HepG2 (cell line): Measurements from ENCODE around the gene SPHK1. TPM values are rescaled to one million over a fixed set of nuclear protein-coding genes. Genes with fewer than 3 reads are reported as not detected.
A peak's percentile ranks its signal among the peaks of the same experiment; 100 is the strongest.

Experiments used
- ATF1 ChIP-seq: IDR thresholded peaks from 2 replicates; pipeline ENCODE4 v1.6.1; 2016; ENCODE audit warnings: mild to moderate bottlenecking, control low read depth
- BCL6 ChIP-seq: IDR thresholded peaks from 2 replicates; pipeline ENCODE4 v1.6.1; 2016; ENCODE audit warnings: missing genetic modification reagents, missing compliant biosample characterization
- GABPB1 ChIP-seq: IDR thresholded peaks from 2 replicates; pipeline ENCODE4 v1.6.1; 2016; ENCODE audit warnings: mild to moderate bottlenecking, missing genetic modification reagents, moderate library complexity, missing compliant biosample characterization
- JUN ChIP-seq: sonication (generic); formaldehyde crosslinking; IDR thresholded peaks from 2 replicates; pipeline ENCODE4 v1.4.0; 2020; ENCODE audit warnings: mild to moderate bottlenecking, missing genetic modification reagents
- MTF2 ChIP-seq: sonication (generic); formaldehyde crosslinking; IDR thresholded peaks from 2 replicates; pipeline ENCODE4 v1.5.0; 2020; ENCODE audit warnings: missing genetic modification reagents, borderline replicate concordance
- RARG ChIP-seq: sonication (generic); formaldehyde crosslinking; IDR thresholded peaks from 2 replicates; pipeline ENCODE4 v1.4.0; 2020; ENCODE audit warnings: low read depth, mild to moderate bottlenecking, missing genetic modification reagents
- RBM39 ChIP-seq: fragments of 200-400 bp; formaldehyde crosslinking; IDR thresholded peaks from one replicate; pipeline ENCODE4 v1.6.1; 2018; ENCODE audit warnings: antibody characterized with exemption, mild to moderate bottlenecking, low read depth, low read length; ENCODE audit not compliant: poor library complexity, severe bottlenecking
- RXRB ChIP-seq: IDR thresholded peaks from 2 replicates; pipeline ENCODE4 v1.6.1; 2016; ENCODE audit warnings: borderline replicate concordance, missing genetic modification reagents, missing compliant biosample characterization
- SATB2 ChIP-seq: sonication (generic); formaldehyde crosslinking; IDR thresholded peaks from 2 replicates; pipeline ENCODE4 v1.5.0; 2020; ENCODE audit warnings: missing genetic modification reagents
- SNAPC5 ChIP-seq: sonication (generic); formaldehyde crosslinking; IDR thresholded peaks from 2 replicates; pipeline ENCODE4 v1.8.1; 2023; ENCODE audit warnings: mild to moderate bottlenecking, missing genetic modification reagents, borderline replicate concordance
- SNRNP70 ChIP-seq: fragments of 200-400 bp; formaldehyde crosslinking; IDR thresholded peaks from 2 replicates; pipeline ENCODE4 v1.6.1; 2017; ENCODE audit warnings: mild to moderate bottlenecking, low read depth, low read length, moderate library complexity
- ZBTB34 ChIP-seq: sonication (generic); formaldehyde crosslinking; IDR thresholded peaks from 2 replicates; pipeline ENCODE4 v1.8.0; 2022; ENCODE audit warnings: mild to moderate bottlenecking, missing genetic modification reagents
- ZFP36L1 ChIP-seq: sonication (generic); formaldehyde crosslinking; IDR thresholded peaks from 2 replicates; pipeline ENCODE4 v1.8.0; 2022; ENCODE audit warnings: mild to moderate bottlenecking, missing genetic modification reagents, moderate library complexity
- ZFP37 ChIP-seq: sonication (generic); formaldehyde crosslinking; IDR thresholded peaks from 2 replicates; pipeline ENCODE4 v1.4.0; 2020; ENCODE audit warnings: missing genetic modification reagents, borderline replicate concordance
- ZNF280D ChIP-seq: sonication (generic); formaldehyde crosslinking; IDR thresholded peaks from 2 replicates; pipeline ENCODE4 v1.5.1; 2020; ENCODE audit warnings: mild to moderate bottlenecking, missing genetic modification reagents
- ZNF556 ChIP-seq: sonication (generic); formaldehyde crosslinking; IDR thresholded peaks from 2 replicates; pipeline ENCODE4 v1.4.0; 2020; ENCODE audit warnings: mild to moderate bottlenecking, missing genetic modification reagents, borderline replicate concordance
- polyA plus RNA-seq, 8 experiments: library from polyadenylated mRNA; depleted of rRNA in 3 of 8; stranded (reverse) in 7 of 8; unstranded in 1 of 8; fragments of >200 nt; fragmentation: Illumina TruSeq in 4 of 8; extraction: Trizol in 4 of 8; gene quantifications; 2 replicates each; pipeline versions ENCODE4 v1.2.1 to v1.2.3, GENCODE V29; 2011 to 2016; ENCODE audit warnings: low read depth in 4 of 8, missing spikeins in 1 of 8, mixed read lengths in 1 of 8; ENCODE audit not compliant: insufficient read depth in 1 of 8
- total RNA-seq, 5 experiments: library from RNA; depleted of rRNA; stranded (reverse); fragments of >200 nt; fragmentation: Illumina TruSeq; extraction: Trizol; gene quantifications; 2 replicates each; pipeline ENCODE4 v1.2.3, GENCODE V29; 2016; ENCODE audit warnings: low read depth in 1 of 5
- TF ChIP-seq, protein P1 (sequence below): sonication (generic); formaldehyde crosslinking; IDR thresholded peaks from 2 replicates; pipeline ENCODE4 v1.8.1; 2022; ENCODE audit warnings: mild to moderate bottlenecking, missing genetic modification reagents
- TF ChIP-seq, protein P2 (sequence below): sonication (generic); formaldehyde crosslinking; IDR thresholded peaks from 2 replicates; pipeline ENCODE4; 2020; ENCODE audit warnings: missing genetic modification reagents, mild to moderate bottlenecking, borderline replicate concordance

The SPHK1 gene
- total and polyA plus RNA-seq, 2 of the 13 experiments (the other 11 are each of a cell fraction or from before 2014, with no cell fraction given), result 129 to 160 TPM

- TF ChIP-seq RXRB (CRISPR knock-in tag) (no peak), ZFP36L1 (CRISPR knock-in tag) (0 out of 2 replicates have a peak, but pooled peaks have one; percentile 11), ZNF556 (CRISPR knock-in tag) (no peak), ZNF280D (CRISPR knock-in tag) (no peak), ZBTB34 (CRISPR knock-in tag) (0 out of 2 replicates have a peak, but pooled peaks have one; percentile 3), SNAPC5 (CRISPR knock-in tag) (no peak), SNRNP70 (no peak), SATB2 (CRISPR knock-in tag) (no peak), RBM39 (no peak), ZFP37 (CRISPR knock-in tag) (no peak), RARG (CRISPR knock-in tag) (peak; percentile 58; the same call in 1 of the 2 replicates), ATF1 (CRISPR knock-in tag) (0 out of 2 replicates have a peak, but pooled peaks have one; percentile 1), JUN (CRISPR knock-in tag) (no peak), MTF2 (0 out of 2 replicates have a peak, but pooled peaks have one; percentile 1), GABPB1 (no peak), BCL6 (CRISPR knock-in tag) (no peak)
- TF ChIP-seq, protein P1, sequence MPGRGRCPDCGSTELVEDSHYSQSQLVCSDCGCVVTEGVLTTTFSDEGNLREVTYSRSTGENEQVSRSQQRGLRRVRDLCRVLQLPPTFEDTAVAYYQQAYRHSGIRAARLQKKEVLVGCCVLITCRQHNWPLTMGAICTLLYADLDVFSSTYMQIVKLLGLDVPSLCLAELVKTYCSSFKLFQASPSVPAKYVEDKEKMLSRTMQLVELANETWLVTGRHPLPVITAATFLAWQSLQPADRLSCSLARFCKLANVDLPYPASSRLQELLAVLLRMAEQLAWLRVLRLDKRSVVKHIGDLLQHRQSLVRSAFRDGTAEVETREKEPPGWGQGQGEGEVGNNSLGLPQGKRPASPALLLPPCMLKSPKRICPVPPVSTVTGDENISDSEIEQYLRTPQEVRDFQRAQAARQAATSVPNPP, result 0 out of 2 replicates have a peak, but pooled peaks have one; percentile 25
- TF ChIP-seq, protein P2, sequence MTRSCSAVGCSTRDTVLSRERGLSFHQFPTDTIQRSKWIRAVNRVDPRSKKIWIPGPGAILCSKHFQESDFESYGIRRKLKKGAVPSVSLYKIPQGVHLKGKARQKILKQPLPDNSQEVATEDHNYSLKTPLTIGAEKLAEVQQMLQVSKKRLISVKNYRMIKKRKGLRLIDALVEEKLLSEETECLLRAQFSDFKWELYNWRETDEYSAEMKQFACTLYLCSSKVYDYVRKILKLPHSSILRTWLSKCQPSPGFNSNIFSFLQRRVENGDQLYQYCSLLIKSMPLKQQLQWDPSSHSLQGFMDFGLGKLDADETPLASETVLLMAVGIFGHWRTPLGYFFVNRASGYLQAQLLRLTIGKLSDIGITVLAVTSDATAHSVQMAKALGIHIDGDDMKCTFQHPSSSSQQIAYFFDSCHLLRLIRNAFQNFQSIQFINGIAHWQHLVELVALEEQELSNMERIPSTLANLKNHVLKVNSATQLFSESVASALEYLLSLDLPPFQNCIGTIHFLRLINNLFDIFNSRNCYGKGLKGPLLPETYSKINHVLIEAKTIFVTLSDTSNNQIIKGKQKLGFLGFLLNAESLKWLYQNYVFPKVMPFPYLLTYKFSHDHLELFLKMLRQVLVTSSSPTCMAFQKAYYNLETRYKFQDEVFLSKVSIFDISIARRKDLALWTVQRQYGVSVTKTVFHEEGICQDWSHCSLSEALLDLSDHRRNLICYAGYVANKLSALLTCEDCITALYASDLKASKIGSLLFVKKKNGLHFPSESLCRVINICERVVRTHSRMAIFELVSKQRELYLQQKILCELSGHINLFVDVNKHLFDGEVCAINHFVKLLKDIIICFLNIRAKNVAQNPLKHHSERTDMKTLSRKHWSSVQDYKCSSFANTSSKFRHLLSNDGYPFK, result no peak
Observed at GRCh38 chr17:76354317-76354729, 30.1 kb upstream of the SPHK1 start (continued).
